Measurements from ENCODE around the gene PRKCE. TPM values are rescaled to one million over a fixed set of nuclear protein-coding genes. Genes with fewer than 3 reads are reported as not detected.
A peak's percentile ranks its signal among the peaks of the same experiment; 100 is the strongest.
"Not testable (repeated sequence)": the region's sequence is repeated elsewhere in the genome, so short reads cannot be mapped to it uniquely, and the experiment has no call there.

Gene PRKCE
- total RNA-seq, 1 experiment from 2014 or later, result 30.2 TPM

GRCh38 chr2:46184794-46185583 lies 533.5 kb downstream of the PRKCE start:
- no peak for DNase-seq (ENCODE audit: low read depth)

GRCh38 chr2:46187112-46187618 lies 535.7 kb downstream of the PRKCE start:
- DNase-seq (ENCODE audit: low read depth), result peak; percentile 98

GRCh38 chr2:46188041-46188716 lies 536.7 kb downstream of the PRKCE start:
- DNase-seq (ENCODE audit: low read depth), result no peak

- DNase-seq (ENCODE audit: low read depth), result no peak
Observed at GRCh38 chr2:46193356-46193755, 541.9 kb downstream of the PRKCE start.

GRCh38 chr2:46193855-46194254 lies 542.4 kb downstream of the PRKCE start:
- DNase-seq (ENCODE audit: low read depth), result no peak

- DNase-seq (ENCODE audit: low read depth), result no peak
Observed at GRCh38 chr2:46194856-46195255, 543.4 kb downstream of the PRKCE start.

- no peak for DNase-seq (ENCODE audit: low read depth)
Observed at GRCh38 chr2:46195819-46196218, 544.3 kb downstream of the PRKCE start.

GRCh38 chr2:46196871-46197462 lies 545.5 kb downstream of the PRKCE start:
- DNase-seq (ENCODE audit: low read depth), result no peak

- DNase-seq (ENCODE audit: low read depth), result no peak
Observed at GRCh38 chr2:46197672-46198071, 546.2 kb downstream of the PRKCE start.

- DNase-seq (ENCODE audit: low read depth), result no peak
Observed at GRCh38 chr2:46198164-46198883, 546.8 kb downstream of the PRKCE start.

GRCh38 chr2:46198966-46199365 lies 547.5 kb downstream of the PRKCE start:
- DNase-seq (ENCODE audit: low read depth), result no peak

- DNase-seq (ENCODE audit: low read depth), result no peak
Observed at GRCh38 chr2:46200100-46200690, 548.7 kb downstream of the PRKCE start.

- no peak for DNase-seq (ENCODE audit: low read depth)
Observed at GRCh38 chr2:46200861-46201605, 549.6 kb downstream of the PRKCE start.

GRCh38 chr2:46202453-46202852 lies 551.0 kb downstream of the PRKCE start:
- DNase-seq (ENCODE audit: low read depth), result peak; percentile 24

GRCh38 chr2:46202987-46203386 lies 551.5 kb downstream of the PRKCE start:
- no peak for DNase-seq (ENCODE audit: low read depth)

GRCh38 chr2:46203636-46204035 lies 552.2 kb downstream of the PRKCE start:
- not testable (repeated sequence) for DNase-seq (ENCODE audit: low read depth)

GRCh38 chr2:46207591-46207990 lies 556.1 kb downstream of the PRKCE start:
- no peak for DNase-seq (ENCODE audit: low read depth)

GRCh38 chr2:46208766-46209165 lies 557.3 kb downstream of the PRKCE start:
- no peak for DNase-seq (ENCODE audit: low read depth)

- no peak for DNase-seq (ENCODE audit: low read depth)
Observed at GRCh38 chr2:46210063-46210462, 558.6 kb downstream of the PRKCE start.

GRCh38 chr2:46211461-46211860 lies 560.0 kb downstream of the PRKCE start:
- no peak for DNase-seq (ENCODE audit: low read depth)

GRCh38 chr2:46213906-46214305 lies 562.4 kb downstream of the PRKCE start:
- no peak for DNase-seq (ENCODE audit: low read depth)

All from RPMI7951 (cell line).